GM21367 (cell line): Measurements from ENCODE around the gene PLSCR3.

ENCODE experiments used
- ATAC-seq: cut with Tn5 transposase; IDR thresholded peaks from one replicate; pipeline ENCODE4 v1.9.1; 2021; ENCODE audit not compliant: unreplicated experiment

Gene PLSCR3

GRCh38 chr17:7394452-7395191 lies at the start of gene PLSCR3:
PLSCR3 (minus strand) TSS chr17:7394525; CDS start chr17:7394110, 415 bp downstream.
- ATAC-seq: peak; percentile 65

GRCh38 chr17:7443499-7444485 lies 49.5 kb upstream of the PLSCR3 start:
- ATAC-seq: no peak

- no peak for ATAC-seq
These were observed 47.8 kb upstream of the PLSCR3 start for GRCh38 chr17:7442142-7442541.

GRCh38 chr17:7441266-7441665 lies 46.9 kb upstream of the PLSCR3 start:
- ATAC-seq: no peak

- no peak for ATAC-seq
These were observed 46.5 kb upstream of the PLSCR3 start for GRCh38 chr17:7440834-7441195.

- no peak for ATAC-seq
These were observed 45.9 kb upstream of the PLSCR3 start for GRCh38 chr17:7440113-7440833.

- no peak for ATAC-seq
These were observed 45.3 kb upstream of the PLSCR3 start, which contains the start of gene FGF11 for GRCh38 chr17:7439462-7440112. FGF11 (plus strand) TSS chr17:7439512; CDS start chr17:7439621, 109 bp downstream.

GRCh38 chr17:7438656-7439460 lies 44.5 kb upstream of the PLSCR3 start:
- no peak for ATAC-seq

GRCh38 chr17:7437950-7438614 lies 43.8 kb upstream of the PLSCR3 start:
- ATAC-seq: no peak

- ATAC-seq: no peak
These were observed 43.1 kb upstream of the PLSCR3 start for GRCh38 chr17:7437369-7437863.

GRCh38 chr17:7436556-7437368 lies 42.4 kb upstream of the PLSCR3 start:
- no peak for ATAC-seq

- ATAC-seq: peak; percentile 16
These were observed 41.6 kb upstream of the PLSCR3 start for GRCh38 chr17:7435676-7436555.

- no peak for ATAC-seq
These were observed 38.0 kb upstream of the PLSCR3 start for GRCh38 chr17:7432296-7432695.

- ATAC-seq: no peak
These were observed 36.9 kb upstream of the PLSCR3 start for GRCh38 chr17:7431231-7431630.

- ATAC-seq: no peak
These were observed 35.4 kb upstream of the PLSCR3 start for GRCh38 chr17:7429722-7430121.

GRCh38 chr17:7428557-7428956 lies 34.2 kb upstream of the PLSCR3 start, which contains the start of gene SPEM3:
SPEM3 (plus strand) TSS chr17:7428857; CDS start chr17:7428903, 46 bp downstream.
- ATAC-seq: no peak

- ATAC-seq: no peak
These were observed 33.2 kb upstream of the PLSCR3 start for GRCh38 chr17:7427549-7427948.
